ENCODE results near the gene DCLRE1B.

DCLRE1B gene

GRCh38 chr1:113904674-113905434 is at the start of gene DCLRE1B, which contains the start of gene AP4B1:
TSS of gene DCLRE1B (plus strand) at chr1:113905326. CDS start at chr1:113905587, 261 bp downstream.
TSS of gene AP4B1 (minus strand) at chr1:113904799. CDS start at chr1:113904717, 82 bp downstream.
- peak; percentile 88 to 93 (median 91) for DNase-seq (ENCODE audit: low read depth in 3 of 3, low spot score in 1 of 3)

- no peak for DNase-seq (ENCODE audit: low read depth in 3 of 3, low spot score in 1 of 3)
Measured at GRCh38 chr1:113855630-113856400, 49.3 kb upstream of the DCLRE1B start.

- no peak for DNase-seq (ENCODE audit: low read depth in 3 of 3, low spot score in 1 of 3)
Measured at GRCh38 chr1:113856401-113856790, 48.7 kb upstream of the DCLRE1B start.

- DNase-seq (ENCODE audit: low read depth in 3 of 3, low spot score in 1 of 3), result no peak
Measured at GRCh38 chr1:113857776-113858175, 47.4 kb upstream of the DCLRE1B start.

GRCh38 chr1:113858418-113858817 is 46.7 kb upstream of the DCLRE1B start:
- DNase-seq (ENCODE audit: low read depth in 3 of 3, low spot score in 1 of 3), result no peak

GRCh38 chr1:113858982-113859381 is 46.1 kb upstream of the DCLRE1B start:
- DNase-seq (ENCODE audit: low read depth in 3 of 3, low spot score in 1 of 3), result no peak

GRCh38 chr1:113859478-113860175 is 45.5 kb upstream of the DCLRE1B start:
- DNase-seq (ENCODE audit: low read depth in 3 of 3, low spot score in 1 of 3), result no peak

GRCh38 chr1:113860891-113861290 is 44.2 kb upstream of the DCLRE1B start:
- DNase-seq (ENCODE audit: low read depth in 3 of 3, low spot score in 1 of 3), result no peak

GRCh38 chr1:113861641-113862040 is 43.5 kb upstream of the DCLRE1B start:
- no peak for DNase-seq (ENCODE audit: low read depth in 3 of 3, low spot score in 1 of 3)

GRCh38 chr1:113868387-113869083 is 36.6 kb upstream of the DCLRE1B start:
- DNase-seq (ENCODE audit: low read depth in 3 of 3, low spot score in 1 of 3), result no peak

- DNase-seq (ENCODE audit: low read depth in 3 of 3, low spot score in 1 of 3), result no peak
Measured at GRCh38 chr1:113870778-113871177, 34.3 kb upstream of the DCLRE1B start.

GRCh38 chr1:113871597-113872113 is 33.5 kb upstream of the DCLRE1B start, which contains the start of gene PTPN22:
TSS of gene PTPN22 (minus strand) at chr1:113871712.
- peak; percentile 39 to 63 (median 62) for DNase-seq (ENCODE audit: low read depth in 3 of 3, low spot score in 1 of 3)

GRCh38 chr1:113872219-113872935 is 32.7 kb upstream of the DCLRE1B start:
- no peak for DNase-seq (ENCODE audit: low read depth in 3 of 3, low spot score in 1 of 3)

- no peak for DNase-seq (ENCODE audit: low read depth in 3 of 3, low spot score in 1 of 3)
Measured at GRCh38 chr1:113874012-113874879, 30.9 kb upstream of the DCLRE1B start.

GRCh38 chr1:113875714-113876113 is 29.4 kb upstream of the DCLRE1B start:
- no peak for DNase-seq (ENCODE audit: low read depth in 3 of 3, low spot score in 1 of 3)

GRCh38 chr1:113876176-113876575 is 28.9 kb upstream of the DCLRE1B start:
- no peak for DNase-seq (ENCODE audit: low read depth in 3 of 3, low spot score in 1 of 3)

GRCh38 chr1:113879739-113880038 is 25.4 kb upstream of the DCLRE1B start:
- no peak for DNase-seq (ENCODE audit: low read depth in 3 of 3, low spot score in 1 of 3)

- DNase-seq (ENCODE audit: low read depth in 3 of 3, low spot score in 1 of 3), result no peak
Measured at GRCh38 chr1:113881661-113882060, 23.5 kb upstream of the DCLRE1B start.

All from stimulated activated CD4-positive, alpha-beta T cell treated with anti-CD3 and anti-CD28 coated beads, TNF-alpha, amount 100 ng/mL, for 1 hour (primary cell).